SHP77 treated with DMSO at 0.1 percent for 48 hours (cell line): Measurements from ENCODE around the gene PLD4.
"Not testable (repeated sequence)": the region's sequence is repeated elsewhere in the genome, so short reads cannot be mapped to it uniquely, and the experiment has no call there.

Experiments
- DNase-seq: peaks from one replicate; lab custom pipeline; 2025; lab: John Stamatoyannopoulos, UW

The PLD4 gene

GRCh38 chr14:104941508-104942365 is 17.1 kb downstream of the PLD4 start:
- no peak for DNase-seq

- no peak for DNase-seq
These were observed 17.9 kb downstream of the PLD4 start for GRCh38 chr14:104942586-104942985.

- not testable (repeated sequence) for DNase-seq
These were observed 18.7 kb downstream of the PLD4 start for GRCh38 chr14:104943216-104944015.

GRCh38 chr14:104944016-104944308 is 19.3 kb downstream of the PLD4 start:
- not testable (repeated sequence) for DNase-seq

- DNase-seq, result not testable (repeated sequence)
These were observed 19.9 kb downstream of the PLD4 start for GRCh38 chr14:104944436-104945205.

GRCh38 chr14:104945266-104945665 is 20.6 kb downstream of the PLD4 start:
- not testable (repeated sequence) for DNase-seq

GRCh38 chr14:104945986-104946965 is 21.6 kb downstream of the PLD4 start:
- DNase-seq, result not testable (repeated sequence)

GRCh38 chr14:104947201-104947600 is 22.5 kb downstream of the PLD4 start:
- DNase-seq, result not testable (repeated sequence)

- not testable (repeated sequence) for DNase-seq
These were observed 23.4 kb downstream of the PLD4 start for GRCh38 chr14:104947881-104948735.

GRCh38 chr14:104948736-104949031 is 24.0 kb downstream of the PLD4 start:
- DNase-seq, result no peak

- not testable (repeated sequence) for DNase-seq
These were observed 24.8 kb downstream of the PLD4 start for GRCh38 chr14:104949406-104949955.

- no peak for DNase-seq
These were observed 25.3 kb downstream of the PLD4 start for GRCh38 chr14:104950021-104950420.

GRCh38 chr14:104950701-104951100 is 26.0 kb downstream of the PLD4 start:
- DNase-seq, result not testable (repeated sequence)

- not testable (repeated sequence) for DNase-seq
These were observed 27.4 kb downstream of the PLD4 start for GRCh38 chr14:104951863-104952657.

GRCh38 chr14:104953097-104953496 is 28.4 kb downstream of the PLD4 start:
- no peak for DNase-seq

- DNase-seq, result no peak
These were observed 29.4 kb downstream of the PLD4 start for GRCh38 chr14:104953896-104954656.

- DNase-seq, result no peak
These were observed 30.2 kb downstream of the PLD4 start for GRCh38 chr14:104954746-104955395.

- DNase-seq, result no peak
These were observed 30.7 kb downstream of the PLD4 start for GRCh38 chr14:104955396-104955770.
